Measurements from ENCODE around the gene ACAA1. TPM values are rescaled to one million over a fixed set of nuclear protein-coding genes. Genes with fewer than 3 reads are reported as not detected.

ACAA1 gene
- total and polyA plus RNA-seq, 10 of the 15 experiments (the other 5 are each of a cell fraction or from before 2014, with no cell fraction given), result 5.7 to 85.4 (median 60.6) TPM

DNA sequence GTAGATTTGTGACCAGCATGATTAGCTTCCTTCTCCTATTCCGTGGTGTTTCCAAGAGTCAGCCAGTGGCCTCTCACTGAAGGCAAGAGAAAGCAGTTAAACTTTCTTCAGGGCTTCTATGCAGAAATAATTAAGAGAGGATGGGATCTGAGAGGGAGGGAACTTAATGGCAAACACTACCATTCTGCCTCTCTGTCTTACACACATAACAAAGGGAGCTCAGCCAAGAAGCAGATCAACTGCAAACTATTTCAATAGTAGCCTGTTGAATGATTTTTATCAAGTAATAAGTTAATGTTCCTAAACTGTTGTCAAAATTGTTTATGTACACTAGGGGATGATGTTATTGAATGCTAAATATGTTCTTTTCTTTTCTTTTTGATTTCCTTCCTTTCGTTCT, 40.3 kb upstream of the ACAA1 start:
- no peaks in the 10 kb centered on the region; a peak in 3 of 4 replicates for H3K36me3 ChIP-seq (ENCODE audit: control insufficient read depth in 2 of 2, insufficient read depth in 2 of 2, low read length in 1 of 2)
- H3K27ac ChIP-seq (ENCODE audit: control insufficient read depth, insufficient read depth), result no peak overlapping the region
- no peak overlapping the region for H3K9ac ChIP-seq (ENCODE audit: control insufficient read depth, insufficient read depth, low read length)
- WGBS (ENCODE audit: insufficient coverage, insufficient replicate concordance, low lambda C conversion rate, missing lambda C conversion rate), result 61% methylated on average over 2 of the region's 2 CpGs
- in situ Hi-C loops (cut with MboI) (no loop called here), intact Hi-C loops (cut with micrococcal nuclease; ENCODE audit: unreplicated experiment) (no loop called here)
- ATAC-seq (no peak), DNase-seq (ENCODE audit: low read depth, low spot score) (no peak), FAIRE-seq (no peak)
- BruUV-seq (replicated peaks), result no TSS peak
- H2AFZ ChIP-seq (ENCODE audit: control insufficient read depth, low read depth, low read length), result no peak overlapping the region
- SMC1A ChIA-PET (ENCODE audit: uncharacterized antibody, unreplicated experiment), result interaction anchor here (0.6 to 1.7 kb wide), 4 partner anchors 10 to 40 kb away, joined by 3 to 8 read pairs (median 3); partner anchors contain the start of gene ACAA1
- no peaks in the 10 kb centered on the region for H3K9me3 ChIP-seq (replicated peaks; ENCODE audit: control insufficient read depth, insufficient read depth, low read length)
- POLR2A ChIA-PET, result interaction anchor here (0.8 to 1.0 kb wide), 2 partner anchors 10 to 12 kb away, joined by 3 to 4 read pairs; partner anchors contain the start of gene OXSR1
- peaks cover 85% of the 10 kb centered on the region for H3K79me2 ChIP-seq (ENCODE audit: control insufficient read depth, insufficient read depth, low read length)
- CTCF ChIA-PET, result interaction anchor here (1.2 to 2.6 kb wide), 3 partner anchors 13 to 46 kb away, joined by 4 to 8 read pairs (median 4); partner anchors contain the start of gene ACAA1
- RAD21 ChIA-PET (ENCODE audit: unreplicated experiment), result no interaction called here
- H3K4me1 ChIP-seq (ENCODE audit: control insufficient read depth, insufficient read depth, low read length), result peaks cover 30% of the 10 kb centered on the region
- H3K4me3 ChIP-seq, result no peak overlapping the region
- TF ChIP-seq TCF7 (IDR thresholded peaks at IDR 0.05; ENCODE audit: borderline replicate concordance) (no peak), RB1 (IDR thresholded peaks at IDR 0.05; ENCODE audit: borderline replicate concordance) (no peak), RAD21 (IDR thresholded peaks at IDR 0.05; ENCODE audit: insufficient read depth, low read depth, low read length) (no peak), NBN (IDR thresholded peaks at IDR 0.05) (no peak), HDAC6 (IDR thresholded peaks at IDR 0.05; ENCODE audit: unreplicated experiment) (no peak), NR2C1 (IDR thresholded peaks at IDR 0.05) (no peak)
- peaks cover 9% of the 10 kb centered on the region; the same call in 1 of the 2 replicates for H4K20me1 ChIP-seq (ENCODE audit: control insufficient read depth, insufficient read depth)
- no peak overlapping the region for H3K4me2 ChIP-seq (ENCODE audit: control insufficient read depth, insufficient read depth)
- no peaks in the 10 kb centered on the region for H3K27me3 ChIP-seq (replicated peaks in 1 of 2; ENCODE audit: control insufficient read depth in 2 of 2, insufficient read depth in 2 of 2, low read length in 1 of 2)

GRCh38 chr3:38173834-38174418, 37.0 kb upstream of the ACAA1 start:
- RAD21 ChIA-PET (ENCODE audit: unreplicated experiment), result interaction anchor here (0.9 to 1.8 kb wide), 2 partner anchors 9 to 37 kb away, joined by 4 to 6 read pairs; partner anchors contain the start of genes ACAA1 and OXSR1
- in situ Hi-C loops (cut with MboI) (no loop called here), intact Hi-C loops (cut with micrococcal nuclease; ENCODE audit: unreplicated experiment) (no loop called here)
- DNase-seq (ENCODE audit: low read depth, low spot score), result no peak
- POLR2A ChIA-PET, result interaction anchor here (1.0 kb wide), 1 partner anchor 36 kb away, joined by 3 read pairs; no protein-coding TSS in a partner anchor
- WGBS (ENCODE audit: insufficient coverage, insufficient replicate concordance, low lambda C conversion rate, missing lambda C conversion rate), result 14% methylated on average over 5 of the region's 5 CpGs
- CTCF ChIA-PET, result no interaction called here
- Histone ChIP-seq H3K79me2 (ENCODE audit: control insufficient read depth, insufficient read depth, low read length) (peaks cover 95% of the 10 kb centered on the region), H4K20me1 (ENCODE audit: control insufficient read depth, insufficient read depth) (peaks cover 9% of the 10 kb centered on the region; the same call in 1 of the 2 replicates), H3K36me3 (ENCODE audit: control insufficient read depth in 2 of 2, insufficient read depth in 2 of 2, low read length in 1 of 2) (no peaks in the 10 kb centered on the region; a peak in 2 of 4 replicates), H3K4me1 (ENCODE audit: control insufficient read depth, insufficient read depth, low read length) (peaks cover 30% of the 10 kb centered on the region), H3K4me2 (ENCODE audit: control insufficient read depth, insufficient read depth) (peak overlapping the region; percentile 91), H3K9me3 (replicated peaks; ENCODE audit: control insufficient read depth, insufficient read depth, low read length) (no peaks in the 10 kb centered on the region), H3K27me3 (replicated peaks in 1 of 2; ENCODE audit: control insufficient read depth in 2 of 2, insufficient read depth in 2 of 2, low read length in 1 of 2) (no peaks in the 10 kb centered on the region), H3K27ac (ENCODE audit: control insufficient read depth, insufficient read depth) (peak overlapping the region; percentile 2; the same call in 1 of the 2 replicates), H3K9ac (ENCODE audit: control insufficient read depth, insufficient read depth, low read length) (no peak overlapping the region), H3K4me3 (peak overlapping the region; percentile 54), H2AFZ (ENCODE audit: control insufficient read depth, low read depth, low read length) (no peak overlapping the region)
- ATAC-seq, result peak; percentile 64
- SMC1A ChIA-PET (ENCODE audit: uncharacterized antibody, unreplicated experiment), result interaction anchor here (0.6 to 3.1 kb wide), 2 partner anchors 16 to 30 kb away, joined by 3 to 11 read pairs; no protein-coding TSS in a partner anchor
- FAIRE-seq, result no peak
- TF ChIP-seq EED (IDR thresholded peaks at IDR 0.05; ENCODE audit: low read depth) (0 out of 2 replicates have a peak, but pooled peaks have one; percentile 13), CBFB (IDR thresholded peaks at IDR 0.05; ENCODE audit: low read depth) (no peak), ZBED1 (IDR thresholded peaks at IDR 0.05; ENCODE audit: borderline replicate concordance) (0 out of 2 replicates have a peak, but pooled peaks have one; percentile 31), RELB (IDR thresholded peaks at IDR 0.05; ENCODE audit: low read depth) (0 out of 2 replicates have a peak, but pooled peaks have one; percentile 1), KLF5 (IDR thresholded peaks at IDR 0.05; ENCODE audit: partially characterized antibody) (no peak)
- BruUV-seq (replicated peaks), result no TSS peak

Measured in GM12878 (cell line).